GM12872 (cell line): ENCODE results near the gene CGREF1.

Experiments used
- CTCF ChIP-seq: IDR thresholded peaks from 3 replicates; pipeline ENCODE4 v1.5.1; 2011; ENCODE audit warnings: low read depth, mild to moderate bottlenecking, low read length, moderate library complexity; ENCODE audit not compliant: insufficient read depth

CGREF1 gene

GRCh38 chr2:27148801-27149439 is 30.0 kb upstream of the CGREF1 start, which contains the start of gene TCF23:
TCF23 (plus strand) TSS chr2:27149004; CDS start chr2:27149134, 130 bp downstream.
- no peak for TF ChIP-seq CTCF

GRCh38 chr2:27147935-27148334 is 29.0 kb upstream of the CGREF1 start:
- TF ChIP-seq CTCF, result no peak

- no peak for TF ChIP-seq CTCF
Measured at GRCh38 chr2:27145682-27146081, 26.8 kb upstream of the CGREF1 start.

GRCh38 chr2:27143285-27143684 is 24.4 kb upstream of the CGREF1 start:
- no peak for TF ChIP-seq CTCF

- no peak for TF ChIP-seq CTCF
Measured at GRCh38 chr2:27139310-27139709, 20.4 kb upstream of the CGREF1 start, which contains the start of gene PRR30. PRR30 (minus strand) TSS chr2:27139410; CDS start chr2:27138329, 1,081 bp downstream.

GRCh38 chr2:27138111-27138510 is 19.2 kb upstream of the CGREF1 start:
- TF ChIP-seq CTCF, result no peak

GRCh38 chr2:27137322-27137935 is 18.5 kb upstream of the CGREF1 start:
- TF ChIP-seq CTCF, result no peak
